Tongue (tissue), 2 donors: Measurements from ENCODE around the gene ZFP69. TPM values are rescaled to one million over a fixed set of nuclear protein-coding genes. Genes with fewer than 3 reads are reported as not detected.
"Not testable (repeated sequence)": the region's sequence is repeated elsewhere in the genome, so short reads cannot be mapped to it uniquely, and the experiment has no call there.

Experiments
- DNase-seq: peaks from one replicate; pipeline ENCODE4 v3.0.0-alpha.2; 2015
- total RNA-seq: library from RNA; depleted of rRNA; stranded (reverse); fragments of >200 nt; gene quantifications from one replicate; pipeline ENCODE4 v1.2.3, GENCODE V29; 2014

ZFP69 gene
- 3.0 TPM for total RNA-seq

DNA sequence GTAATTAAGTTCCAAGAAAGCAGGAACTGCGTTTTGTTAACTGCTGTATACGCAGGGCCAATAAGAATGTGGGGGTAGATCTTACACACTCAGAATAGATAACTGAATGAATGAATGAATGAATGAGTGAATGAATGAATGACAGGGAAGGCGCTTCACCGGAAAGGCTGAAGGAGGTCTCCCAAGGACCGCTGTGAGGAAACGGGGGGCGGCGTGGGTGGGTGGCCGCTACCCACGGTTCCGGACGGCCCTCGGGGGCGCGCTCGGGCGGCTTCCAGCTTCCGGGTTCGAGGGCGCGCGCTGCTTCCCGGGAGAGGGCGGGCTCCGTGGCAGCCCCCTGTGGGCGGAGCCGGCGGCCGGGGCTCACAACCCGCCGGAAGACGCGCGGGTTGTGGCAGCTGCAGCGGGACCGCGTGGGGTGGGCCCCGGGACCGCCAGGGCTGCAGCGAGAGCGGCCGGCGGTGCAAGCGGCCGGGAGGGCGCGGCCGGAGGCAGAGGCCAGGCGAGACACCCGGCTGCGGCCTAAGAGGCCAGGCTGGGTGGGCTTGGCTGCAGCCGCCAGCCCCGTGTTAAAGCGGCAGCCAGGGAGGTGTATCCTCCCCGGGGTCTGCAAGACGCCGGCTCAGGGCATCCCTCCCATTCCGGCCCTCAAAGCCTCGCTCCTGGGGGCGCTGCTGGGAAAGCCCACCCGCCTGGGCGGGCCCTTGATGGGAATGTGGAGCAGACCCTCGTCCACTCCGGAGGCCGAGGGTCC, at the start of gene ZFP69:
Gene ZFP69, plus strand, starts transcription at position 367 of the 754 bp plus-strand sequence. CDS start 2,072 bp downstream, outside the sequence.
- peak; percentile 90 for DNase-seq

DNA sequence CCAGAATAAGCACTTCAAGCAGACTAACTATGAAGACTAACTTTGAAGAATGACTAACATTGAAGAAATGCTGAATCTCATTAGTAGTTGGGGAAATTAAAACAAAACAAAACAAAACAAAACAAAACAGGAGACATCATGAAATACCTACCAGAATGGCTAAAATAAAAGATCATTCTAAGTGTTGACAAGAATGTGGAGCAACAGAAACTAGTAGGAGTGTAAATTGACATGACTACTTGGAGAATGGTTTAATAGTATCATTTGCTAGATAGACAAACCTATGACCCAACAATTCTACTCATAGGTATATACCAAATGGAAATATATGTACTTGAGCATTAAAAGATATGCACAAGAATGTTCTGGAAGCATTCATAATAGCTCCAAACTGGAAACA, 45.7 kb upstream of the ZFP69 start:
- no peak for DNase-seq

DNA sequence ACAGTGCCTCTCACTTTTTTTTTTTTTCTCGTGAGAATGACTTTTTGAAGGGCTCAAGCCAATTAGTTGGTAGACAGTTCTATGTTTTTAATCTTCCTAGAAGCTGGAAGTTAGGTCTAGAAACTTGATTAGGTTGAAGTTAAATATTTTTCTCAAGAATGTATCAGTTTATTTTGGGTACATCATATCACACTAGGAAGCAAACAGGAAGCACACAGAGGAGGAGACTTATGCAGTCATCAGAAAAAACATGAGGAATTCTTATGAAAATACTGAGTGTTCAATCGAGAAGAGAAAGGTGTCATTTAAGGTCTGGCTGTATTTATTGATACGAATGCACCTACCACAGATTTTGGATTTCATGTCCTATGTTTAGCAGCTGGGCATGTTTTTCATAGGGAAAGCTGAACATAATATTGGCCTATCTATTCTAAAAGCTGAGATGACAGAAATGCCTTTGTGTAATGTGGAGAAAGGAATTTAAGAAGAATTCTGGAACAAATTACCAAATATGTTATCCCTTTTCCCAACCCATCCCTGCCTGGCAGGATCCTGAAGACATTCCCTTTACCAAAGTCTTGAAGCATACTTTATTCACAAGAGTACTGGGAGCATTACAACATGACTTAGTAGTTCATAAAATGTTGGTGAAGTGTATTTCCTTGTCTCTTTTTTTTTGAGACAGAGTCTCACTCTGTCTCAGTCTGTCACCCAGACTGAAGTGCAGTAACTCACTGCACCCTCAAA, 44.3 kb upstream of the ZFP69 start:
- no peak for DNase-seq

- no peak for DNase-seq
Observed at GRCh38 chr1:40435471-40435870, 41.6 kb upstream of the ZFP69 start.

GRCh38 chr1:40435876-40436275, 41.2 kb upstream of the ZFP69 start:
- no peak for DNase-seq

GRCh38 chr1:40438391-40439015, 38.6 kb upstream of the ZFP69 start:
- peak; percentile 15 for DNase-seq

DNA sequence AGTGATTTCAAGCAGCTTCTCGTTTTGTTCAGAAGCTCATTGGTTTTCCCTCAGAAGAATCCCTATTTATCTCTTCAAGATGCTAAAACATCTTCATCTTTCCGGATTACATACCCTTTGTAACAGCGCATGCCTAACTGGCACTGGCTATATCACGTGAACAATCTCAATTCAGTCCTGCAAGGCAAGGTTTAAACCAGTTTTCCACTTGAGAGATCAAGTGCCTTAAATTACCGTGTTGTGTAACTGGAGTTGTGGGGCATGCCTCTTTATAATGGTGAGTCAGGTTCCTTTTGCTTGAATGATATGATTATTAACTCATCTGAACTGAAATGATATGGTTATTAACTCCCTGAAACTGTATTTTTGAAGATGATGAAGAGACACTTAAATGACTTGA, 37.8 kb upstream of the ZFP69 start:
- DNase-seq: no peak

- DNase-seq: peak; percentile 97
Observed at GRCh38 chr1:40449684-40450494, 27.2 kb upstream of the ZFP69 start, which contains the start of gene ZFP69B. ZFP69B (plus strand) TSS chr1:40450476; CDS start chr1:40450962, 486 bp downstream.

DNA sequence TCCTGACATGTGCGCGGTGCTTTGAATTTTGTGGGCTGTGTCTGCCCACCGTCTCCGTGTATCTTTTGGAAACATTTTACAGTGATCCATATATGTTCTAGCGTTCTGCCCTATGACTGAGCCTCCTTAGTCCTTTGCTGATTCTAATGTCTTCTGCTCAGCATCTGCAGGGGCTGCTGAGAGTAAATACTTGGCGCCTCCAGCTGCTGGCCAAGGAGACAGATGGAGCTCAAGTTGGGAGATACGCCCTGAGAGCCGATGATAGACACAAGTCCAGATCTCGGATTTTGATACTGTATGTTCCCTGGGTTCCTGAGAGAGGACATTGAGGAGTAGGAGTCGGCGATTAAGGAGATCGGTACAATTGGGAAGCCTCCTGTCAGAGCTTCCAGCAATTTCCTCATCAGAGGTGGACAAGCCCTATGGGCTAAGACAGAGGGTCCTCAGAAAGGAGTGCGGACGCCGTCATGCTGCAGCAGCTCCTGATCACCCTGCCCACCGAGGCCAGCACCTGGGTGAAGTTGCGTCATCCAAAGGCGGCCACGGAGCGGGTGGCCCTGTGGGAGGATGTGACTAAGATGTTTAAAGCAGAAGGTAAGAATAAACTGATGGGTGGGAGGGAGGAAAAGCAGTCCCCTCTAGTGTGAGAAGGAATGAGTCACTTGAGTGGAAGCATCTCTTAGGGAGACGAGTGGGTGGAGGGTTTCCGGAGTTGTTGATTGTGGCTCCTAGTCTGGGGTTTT, 26.4 kb upstream of the ZFP69 start:
- DNase-seq: no peak

DNA sequence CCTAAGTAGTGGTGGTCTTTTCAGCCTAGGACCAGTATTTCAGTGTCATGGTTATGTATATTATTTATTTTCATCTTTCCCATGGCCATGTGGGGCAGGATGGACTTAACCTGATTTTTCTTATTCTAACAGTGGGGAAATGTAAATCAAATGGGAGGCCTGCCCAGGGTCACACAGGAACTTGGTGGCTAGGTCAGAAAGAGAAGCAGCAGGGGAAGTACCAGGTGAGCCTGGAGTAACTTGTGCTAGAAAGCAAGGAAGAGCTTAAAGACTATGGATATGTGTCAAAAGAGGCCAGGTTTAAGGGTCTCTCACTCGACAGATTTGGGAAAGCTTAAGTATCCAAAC, 25.9 kb upstream of the ZFP69 start:
- DNase-seq: no peak

DNA sequence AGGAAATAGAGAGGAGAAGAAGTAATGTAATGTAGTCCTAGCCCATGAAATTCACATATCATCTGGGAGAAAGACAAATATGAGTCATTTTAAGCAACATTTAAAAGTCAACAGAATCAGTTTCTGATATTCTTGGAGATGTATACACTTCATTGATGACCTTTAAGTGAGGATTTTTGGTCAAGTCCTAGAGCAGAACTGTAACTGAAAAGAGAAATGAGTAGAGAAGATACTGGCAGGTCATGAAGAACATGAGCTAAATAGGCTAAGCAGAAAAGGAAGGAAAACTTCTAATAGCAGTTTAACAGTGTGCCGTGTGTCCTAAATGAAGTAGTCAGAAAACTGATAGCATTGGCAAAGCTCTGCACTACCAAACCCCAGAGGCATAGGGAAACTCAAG, 22.2 kb upstream of the ZFP69 start:
- no peak for DNase-seq

DNA sequence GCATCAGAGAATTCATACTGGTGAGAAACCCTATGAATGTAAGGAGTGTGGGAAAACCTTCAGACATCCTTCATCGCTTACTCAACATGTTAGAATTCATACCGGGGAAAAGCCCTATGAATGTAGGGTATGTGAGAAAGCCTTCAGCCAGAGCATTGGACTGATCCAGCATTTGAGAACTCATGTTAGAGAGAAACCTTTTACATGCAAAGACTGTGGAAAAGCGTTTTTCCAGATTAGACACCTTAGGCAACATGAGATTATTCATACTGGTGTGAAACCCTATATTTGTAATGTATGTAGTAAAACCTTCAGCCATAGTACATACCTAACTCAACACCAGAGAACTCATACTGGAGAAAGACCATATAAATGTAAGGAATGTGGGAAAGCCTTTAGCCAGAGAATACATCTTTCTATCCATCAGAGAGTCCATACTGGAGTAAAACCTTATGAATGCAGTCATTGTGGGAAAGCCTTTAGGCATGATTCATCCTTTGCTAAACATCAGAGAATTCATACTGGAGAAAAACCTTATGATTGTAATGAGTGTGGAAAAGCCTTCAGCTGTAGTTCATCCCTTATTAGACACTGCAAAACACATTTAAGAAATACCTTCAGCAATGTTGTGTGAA, 14.0 kb upstream of the ZFP69 start:
- DNase-seq: no peak

DNA sequence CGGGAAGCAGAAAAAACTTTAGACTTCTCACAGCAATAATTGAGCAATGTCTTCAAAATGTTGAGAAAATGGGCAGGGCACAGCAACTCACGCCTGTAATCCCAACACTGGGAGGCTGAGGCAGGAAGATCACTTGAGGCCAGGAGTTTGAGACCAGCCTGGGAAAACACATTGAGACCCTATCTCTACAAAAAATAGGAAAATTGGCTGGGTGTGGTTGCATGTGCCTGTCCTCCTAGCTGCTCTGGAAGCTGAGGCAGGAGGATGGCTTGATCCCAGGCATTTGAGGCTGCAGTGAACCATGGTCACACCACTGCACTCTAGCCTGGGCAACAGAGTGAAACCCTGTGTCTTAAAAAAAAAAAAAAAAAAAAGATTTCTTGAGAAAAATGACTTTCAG, 7.8 kb upstream of the ZFP69 start:
- DNase-seq: no peak

- DNase-seq: no peak
Observed at GRCh38 chr1:40475268-40475667, 1.8 kb upstream of the ZFP69 start.

- DNase-seq: no peak
Observed at GRCh38 chr1:40477678-40478053, 576 bp downstream of the ZFP69 start.

DNA sequence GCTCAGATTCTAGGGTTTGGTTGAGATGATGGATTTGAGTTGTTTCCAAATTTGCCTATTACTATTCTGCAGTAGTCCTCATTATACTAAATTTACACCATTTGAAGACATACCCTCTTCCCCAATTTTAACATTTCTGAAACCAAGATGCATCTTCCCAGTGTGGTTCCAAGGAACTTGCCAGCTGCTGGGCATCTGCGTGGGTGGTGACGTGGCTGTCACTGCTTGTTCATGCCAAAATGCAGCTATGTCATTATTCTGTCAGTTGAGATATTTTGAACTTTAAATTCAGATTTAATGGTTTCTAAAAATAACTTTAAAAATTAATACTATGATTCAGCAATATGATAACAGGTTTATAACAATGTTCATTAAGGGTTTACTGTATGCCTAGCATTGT, 1.2 kb downstream of the ZFP69 start:
- DNase-seq: peak; percentile 2

- no peak for DNase-seq
Observed at GRCh38 chr1:40479156-40479555, 2.1 kb downstream of the ZFP69 start.

DNA sequence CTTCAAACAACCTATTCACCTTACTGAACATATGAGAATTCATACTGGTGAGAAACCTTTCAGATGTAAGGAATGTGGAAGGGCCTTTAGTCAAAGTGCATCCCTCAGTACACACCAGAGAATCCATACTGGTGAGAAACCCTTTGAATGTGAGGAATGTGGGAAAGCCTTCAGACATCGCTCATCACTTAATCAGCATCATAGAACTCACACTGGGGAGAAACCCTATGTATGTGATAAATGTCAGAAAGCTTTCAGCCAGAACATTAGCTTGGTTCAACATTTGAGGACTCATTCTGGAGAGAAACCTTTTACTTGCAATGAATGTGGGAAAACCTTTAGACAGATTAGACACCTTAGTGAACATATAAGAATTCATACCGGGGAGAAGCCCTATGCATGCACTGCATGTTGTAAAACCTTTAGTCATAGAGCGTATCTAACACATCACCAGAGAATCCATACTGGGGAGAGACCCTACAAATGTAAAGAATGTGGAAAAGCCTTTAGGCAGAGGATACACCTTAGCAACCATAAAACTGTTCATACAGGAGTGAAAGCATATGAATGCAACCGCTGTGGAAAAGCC, 18.3 kb downstream of the ZFP69 start:
- no peak for DNase-seq

DNA sequence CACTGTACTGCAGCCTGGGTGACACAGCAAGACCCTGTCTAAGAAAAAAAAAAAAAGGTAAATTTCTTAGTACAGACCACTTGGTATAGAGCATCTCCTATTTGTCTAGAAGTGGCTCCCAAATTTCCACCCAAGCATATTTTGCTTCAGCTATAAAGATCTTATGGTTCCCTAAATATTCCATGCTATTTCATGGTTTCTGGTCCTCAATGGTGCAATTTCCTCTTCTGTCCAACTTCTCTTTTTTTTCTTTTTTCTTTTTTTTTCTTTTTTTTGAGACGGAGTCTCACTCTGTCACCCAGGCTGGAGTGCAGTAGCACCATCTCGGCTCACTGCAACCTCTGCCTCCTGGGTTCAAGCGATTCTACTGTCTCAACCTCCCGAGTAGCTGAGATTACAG, 25.6 kb downstream of the ZFP69 start:
- DNase-seq: not testable (repeated sequence)

DNA sequence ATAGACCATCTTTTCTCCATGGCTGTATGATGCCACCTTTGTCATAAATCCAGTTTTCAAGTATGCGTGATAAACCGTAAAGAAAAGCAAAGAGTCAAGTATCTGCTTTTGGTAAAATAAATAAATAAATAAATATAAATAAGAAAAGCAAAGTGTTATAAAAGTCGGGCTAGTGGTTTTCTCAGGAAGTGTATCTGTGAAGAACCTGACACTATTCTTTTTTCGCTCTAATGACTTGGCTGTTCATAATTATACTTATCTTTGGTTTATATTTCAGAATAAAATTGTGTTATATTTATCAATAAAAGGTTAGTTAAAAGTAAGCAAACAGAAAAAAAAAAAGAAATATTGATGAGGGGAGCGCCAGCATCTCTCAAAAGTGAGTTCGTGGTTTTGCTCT, 30.9 kb downstream of the ZFP69 start:
- DNase-seq: no peak
